Measurements from ENCODE around the gene LRRC75A.
"Not testable (repeated sequence)": the region's sequence is repeated elsewhere in the genome, so short reads cannot be mapped to it uniquely, and the experiment has no call there.

Gene LRRC75A

GRCh38 chr17:16407911-16408588, 83.9 kb downstream of the LRRC75A start:
- no peak for TF ChIP-seq CTCF (IDR thresholded peaks at IDR 0.05; ENCODE audit: low read depth, low read length, missing control alignments)
- DNase-seq (ENCODE audit: extremely low read depth, low read depth): no peak
- H3K4me3 ChIP-seq (replicated peaks; ENCODE audit: low read depth, low read length): no peak overlapping the region

- peak overlapping the region; percentile 48 for H3K4me3 ChIP-seq (replicated peaks; ENCODE audit: low read depth, low read length)
- no peak for DNase-seq (ENCODE audit: extremely low read depth, low read depth)
- no peak for TF ChIP-seq CTCF (IDR thresholded peaks at IDR 0.05; ENCODE audit: low read depth, low read length, missing control alignments)
Observed at GRCh38 chr17:16406742-16407674, 85.0 kb downstream of the LRRC75A start.

- not testable (repeated sequence) for DNase-seq (ENCODE audit: extremely low read depth, low read depth); H3K4me3 ChIP-seq (replicated peaks; ENCODE audit: low read depth, low read length)
Observed at GRCh38 chr17:16403847-16404246, 88.1 kb downstream of the LRRC75A start.

GRCh38 chr17:16398270-16399267, 93.4 kb downstream of the LRRC75A start:
- no peak overlapping the region for H3K4me3 ChIP-seq (replicated peaks; ENCODE audit: low read depth, low read length)
- TF ChIP-seq CTCF (IDR thresholded peaks at IDR 0.05; ENCODE audit: low read depth, low read length, missing control alignments): no peak
- no peak for DNase-seq (ENCODE audit: extremely low read depth, low read depth)

GRCh38 chr17:16396693-16397092, 95.3 kb downstream of the LRRC75A start:
- DNase-seq (ENCODE audit: extremely low read depth, low read depth); H3K4me3 ChIP-seq (replicated peaks; ENCODE audit: low read depth, low read length): not testable (repeated sequence)

- DNase-seq (ENCODE audit: extremely low read depth, low read depth); H3K4me3 ChIP-seq (replicated peaks; ENCODE audit: low read depth, low read length): not testable (repeated sequence)
Observed at GRCh38 chr17:16395887-16396286, 96.1 kb downstream of the LRRC75A start.

GRCh38 chr17:16392491-16392890, 99.5 kb downstream of the LRRC75A start:
- H3K4me3 ChIP-seq (replicated peaks; ENCODE audit: low read depth, low read length); DNase-seq (ENCODE audit: extremely low read depth, low read depth): not testable (repeated sequence)

All from HFF-Myc (cell line).